Measurements from ENCODE around the gene IMPG2.

DNA sequence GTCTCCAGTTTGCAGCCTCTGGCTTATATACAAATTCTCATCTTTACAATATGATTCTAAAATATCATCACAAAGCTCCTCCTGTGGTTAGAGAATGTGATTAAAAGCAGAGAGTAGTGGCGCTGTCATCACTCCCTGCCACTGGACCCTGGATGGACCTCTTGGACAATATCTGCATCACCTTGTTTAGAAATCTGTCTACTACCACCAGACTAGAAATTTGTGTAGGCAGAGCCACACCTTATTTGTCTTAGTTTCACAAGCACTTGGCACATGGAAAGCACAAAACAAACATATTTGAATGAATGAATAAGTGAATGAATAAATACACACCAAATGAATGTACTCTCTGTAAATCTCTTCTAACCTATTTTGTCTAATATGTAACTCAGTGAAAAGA is 68.1 kb downstream of the IMPG2 start:
- TF ChIP-seq, protein P1, sequence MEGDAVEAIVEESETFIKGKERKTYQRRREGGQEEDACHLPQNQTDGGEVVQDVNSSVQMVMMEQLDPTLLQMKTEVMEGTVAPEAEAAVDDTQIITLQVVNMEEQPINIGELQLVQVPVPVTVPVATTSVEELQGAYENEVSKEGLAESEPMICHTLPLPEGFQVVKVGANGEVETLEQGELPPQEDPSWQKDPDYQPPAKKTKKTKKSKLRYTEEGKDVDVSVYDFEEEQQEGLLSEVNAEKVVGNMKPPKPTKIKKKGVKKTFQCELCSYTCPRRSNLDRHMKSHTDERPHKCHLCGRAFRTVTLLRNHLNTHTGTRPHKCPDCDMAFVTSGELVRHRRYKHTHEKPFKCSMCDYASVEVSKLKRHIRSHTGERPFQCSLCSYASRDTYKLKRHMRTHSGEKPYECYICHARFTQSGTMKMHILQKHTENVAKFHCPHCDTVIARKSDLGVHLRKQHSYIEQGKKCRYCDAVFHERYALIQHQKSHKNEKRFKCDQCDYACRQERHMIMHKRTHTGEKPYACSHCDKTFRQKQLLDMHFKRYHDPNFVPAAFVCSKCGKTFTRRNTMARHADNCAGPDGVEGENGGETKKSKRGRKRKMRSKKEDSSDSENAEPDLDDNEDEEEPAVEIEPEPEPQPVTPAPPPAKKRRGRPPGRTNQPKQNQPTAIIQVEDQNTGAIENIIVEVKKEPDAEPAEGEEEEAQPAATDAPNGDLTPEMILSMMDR (IDR thresholded peaks at IDR 0.05; ENCODE audit: low read depth, low read length, missing input control), result no peak
- TF ChIP-seq RXRA (IDR thresholded peaks at IDR 0.05) (no peak), GABPA (IDR thresholded peaks at IDR 0.05 in 1 of 2, conservative IDR thresholded peaks at IDR 0.05 in 1 of 2) (no peak), TAF1 (conservative IDR thresholded peaks at IDR 0.05) (no peak), HNF4G (IDR thresholded peaks at IDR 0.05) (no peak), YY1 (IDR thresholded peaks at IDR 0.05) (no peak), NR2F2 (IDR thresholded peaks at IDR 0.05) (no peak)
- TF ChIP-seq, protein P2, sequence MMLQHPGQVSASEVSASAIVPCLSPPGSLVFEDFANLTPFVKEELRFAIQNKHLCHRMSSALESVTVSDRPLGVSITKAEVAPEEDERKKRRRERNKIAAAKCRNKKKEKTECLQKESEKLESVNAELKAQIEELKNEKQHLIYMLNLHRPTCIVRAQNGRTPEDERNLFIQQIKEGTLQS (IDR thresholded peaks at IDR 0.05), result no peak

All from liver (tissue), 3 donors.